Endothelial cell of umbilical vein (primary cell): ENCODE results near the gene TENM4. TPM values are rescaled to one million over a fixed set of nuclear protein-coding genes. Genes with fewer than 3 reads are reported as not detected.

Source experiments
- BruUV-seq: library from RNA; stranded (reverse); fragments of 400-500 nt; replicated peaks from 2 replicates; lab custom pipeline; 2021; lab: Mats Ljungman, UMichigan
- CTCF ChIA-PET: fragments of 300-600, 350-600 bp; sonication (Branson Sonifier 250); formaldehyde crosslinking; loops from one replicate; lab custom pipeline; 2021; ENCODE audit warnings: antibody characterized with exemption, inconsistent platforms; lab: Charles Lee
- POLR2A ChIA-PET: fragments of 300-600, 350-600 bp; sonication (Branson Sonifier 250); formaldehyde crosslinking; loops from one replicate; lab custom pipeline; 2021; ENCODE audit warnings: antibody characterized with exemption, inconsistent platforms; lab: Charles Lee
- DNase-seq: peaks from one replicate; pipeline ENCODE4 v3.0.0-alpha.2; 2011; ENCODE audit warnings: low read depth, low spot score
- FAIRE-seq: peaks from 2 replicates; lab custom pipeline; 2011; peaks lifted over from hg19 to GRCh38; lab: Jason Lieb, UNC
- H2AFZ ChIP-seq: 2 replicates; pipeline ENCODE4 v1.6.0; 2012; ENCODE audit warnings: low read depth, low read length, control low read depth, inconsistent platforms
- H3K27ac ChIP-seq: 2 replicates; pipeline ENCODE4 v1.5.1; 2011; ENCODE audit warnings: low read depth, mild to moderate bottlenecking, control low read depth, low read length, moderate library complexity; ENCODE audit not compliant: insufficient read depth
- H3K27me3 ChIP-seq, 2 experiments: 2 replicates each; pipeline versions ENCODE4 v1.6.0 to v1.6.1; 2011; ENCODE audit warnings: low read length in 2 of 2, mixed read lengths in 1 of 2; ENCODE audit not compliant: control insufficient read depth in 2 of 2, insufficient read depth in 2 of 2
- H3K36me3 ChIP-seq, 2 experiments: 2 replicates in 1 of 2; 3 replicates in 1 of 2; pipeline ENCODE4 v1.5.1; 2011; ENCODE audit warnings: low read length in 2 of 2, mild to moderate bottlenecking in 1 of 2, moderate library complexity in 1 of 2; ENCODE audit not compliant: control insufficient read depth in 2 of 2, insufficient read depth in 2 of 2; ENCODE audit errors: extremely low read depth in 1 of 2
- H3K4me1 ChIP-seq: 3 replicates; pipeline ENCODE4 v1.5.1; 2011; ENCODE audit warnings: mild to moderate bottlenecking, low read length; ENCODE audit not compliant: control insufficient read depth, insufficient read depth; ENCODE audit errors: extremely low read depth
- H3K4me2 ChIP-seq: 2 replicates; pipeline ENCODE4 v1.6.1; 2011; ENCODE audit warnings: low read length, control low read depth, mixed read lengths; ENCODE audit not compliant: insufficient read depth
- H3K4me3 ChIP-seq, 3 experiments: fragments of 200-600 bp in 1 of 3; sonication (generic), shearing (Covaris generic) in 1 of 3; replicated peaks in 1 of 3; 2 replicates each; pipeline ENCODE4 v1.5.1; 2011 to 2016; ENCODE audit warnings: control low read depth in 3 of 3, low read length in 3 of 3, mild to moderate bottlenecking in 2 of 3, inconsistent platforms in 1 of 3, low read depth in 1 of 3, moderate library complexity in 1 of 3; ENCODE audit not compliant: insufficient read depth in 1 of 3
- H3K79me2 ChIP-seq: 2 replicates; pipeline ENCODE4 v1.6.0; 2012; ENCODE audit warnings: low read length, inconsistent platforms; ENCODE audit not compliant: control insufficient read depth, insufficient read depth
- H3K9ac ChIP-seq: replicated peaks from 2 replicates; pipeline ENCODE3; 2011; ENCODE audit warnings: low read length, control low read depth; ENCODE audit not compliant: insufficient read depth; ENCODE audit errors: extremely low read depth
- H3K9me1 ChIP-seq: replicated peaks from 3 replicates; pipeline ENCODE4 v1.6.0; 2011; ENCODE audit warnings: mild to moderate bottlenecking, low read length; ENCODE audit not compliant: control insufficient read depth, insufficient read depth; ENCODE audit errors: extremely low read depth
- H3K9me3 ChIP-seq: replicated peaks from 2 replicates; pipeline ENCODE4 v1.5.1; 2012; ENCODE audit warnings: low read length, inconsistent platforms; ENCODE audit not compliant: control insufficient read depth, insufficient read depth
- H4K20me1 ChIP-seq: replicated peaks from 2 replicates; pipeline ENCODE3; 2011; ENCODE audit warnings: mild to moderate bottlenecking, low read length; ENCODE audit not compliant: control insufficient read depth, insufficient read depth; ENCODE audit errors: extremely low read depth
- CTCF ChIP-seq, 2 donors: IDR thresholded peaks; 1 replicate in 1 of 2; 2 replicates in 1 of 2; pipeline ENCODE4 v1.5.1; 2011; ENCODE audit warnings: low read length in 2 of 2, mild to moderate bottlenecking in 2 of 2, moderate library complexity in 2 of 2, control low read depth in 1 of 2, inconsistent platforms in 1 of 2, low read depth in 1 of 2; ENCODE audit not compliant: insufficient read depth in 1 of 2; ENCODE audit errors: extremely low read depth in 1 of 2
- EZH2 ChIP-seq: IDR thresholded peaks from 2 replicates; pipeline ENCODE4 v1.6.1; 2012; ENCODE audit warnings: borderline replicate concordance, low read depth, mild to moderate bottlenecking, moderate library complexity, low read length, inconsistent platforms; ENCODE audit not compliant: severe bottlenecking
- FOS ChIP-seq: IDR thresholded peaks from 2 replicates; pipeline ENCODE4 v1.6.1; 2011; ENCODE audit warnings: mild to moderate bottlenecking, low read length, moderate library complexity, borderline replicate concordance; ENCODE audit not compliant: insufficient read depth
- GATA2 ChIP-seq: IDR thresholded peaks from 2 replicates; pipeline ENCODE4 v1.7.0; 2011; ENCODE audit warnings: low read depth, mild to moderate bottlenecking, moderate library complexity, mixed read lengths, low read length; ENCODE audit not compliant: insufficient read length, insufficient read depth
- JUN ChIP-seq: IDR thresholded peaks from 2 replicates; pipeline ENCODE4 v1.6.1; 2011; ENCODE audit warnings: borderline replicate concordance, low read depth; ENCODE audit not compliant: insufficient read length, insufficient read depth
- MAX ChIP-seq: IDR thresholded peaks from 2 replicates; pipeline ENCODE4 v1.6.1; 2011; ENCODE audit not compliant: insufficient read depth, insufficient read length
- MYC ChIP-seq: IDR thresholded peaks from one replicate; pipeline ENCODE4 v1.6.1; 2011; ENCODE audit warnings: mild to moderate bottlenecking, low read depth, low read length
- POLR2A ChIP-seq: IDR thresholded peaks from 2 replicates; pipeline ENCODE4 v1.6.1; 2012; ENCODE audit warnings: low read depth, mild to moderate bottlenecking, control low read depth, low read length
- POLR2AphosphoS5 ChIP-seq: IDR thresholded peaks from 2 replicates; pipeline ENCODE4 v1.6.1; 2012; ENCODE audit warnings: low read depth, mild to moderate bottlenecking, control low read depth, low read length, moderate library complexity; ENCODE audit not compliant: insufficient read depth
- dilution Hi-C: fragments of 300-500 bp; cut with MboI; formaldehyde crosslinking; loops from one replicate; pipeline ENCODE4 v1.15.0; 2019; ENCODE audit warnings: low sequenced_read_pairs; ENCODE audit not compliant: extremely low pct_ligation_motif_present
- intact Hi-C: fragments of 100-400 bp; cut with micrococcal nuclease; formaldehyde crosslinking; loops from one replicate; pipeline ENCODE4 v1.10.0; 2022
- polyA plus RNA-seq, 4 experiments: library from polyadenylated mRNA; depleted of rRNA in 3 of 4; stranded (reverse) in 3 of 4; unstranded in 1 of 4; fragments of >200 nt; gene quantifications; 2 replicates each; pipeline versions ENCODE4 v1.2.1 to v1.2.3, GENCODE V29; 2011 to 2012; ENCODE audit warnings: missing spikeins in 1 of 4
- total RNA-seq: library from RNA; stranded (reverse); gene quantifications from 2 replicates; pipeline ENCODE4 v1.2.3, GENCODE V29; 2021

Gene TENM4
- total and polyA plus RNA-seq, 2 donors (not counting 3 experiments of a cell fraction or from before 2014, with no cell fraction given) = 0.06 to 0.27 TPM

- no peaks in the 10 kb centered on the region for H3K36me3 ChIP-seq
- no peaks in the 10 kb centered on the region for H3K4me1 ChIP-seq
- no peak overlapping the region for H3K4me3 ChIP-seq
- H4K20me1 ChIP-seq = no peaks in the 10 kb centered on the region
- no peak overlapping the region for H3K27ac ChIP-seq
- H3K9ac ChIP-seq = no peak overlapping the region
- CTCF ChIA-PET = no interaction called here
- H3K79me2 ChIP-seq = no peaks in the 10 kb centered on the region
- H3K9me1 ChIP-seq = no peaks in the 10 kb centered on the region
- TF ChIP-seq JUN (no peak), MYC (no peak), POLR2AphosphoS5 (no peak), POLR2A (no peak), EZH2 (no peak), CTCF (IDR thresholded peaks at IDR 0.05; ENCODE audit: extremely low read depth in 1 of 2, insufficient read depth in 1 of 2, low read depth in 1 of 2, low read length in 2 of 2) (no peak), GATA2 (no peak), MAX (no peak), FOS (no peak)
- intact Hi-C loops = no loop called here
- no peaks in the 10 kb centered on the region for H3K27me3 ChIP-seq
- H3K4me2 ChIP-seq = no peak overlapping the region
- no peaks in the 10 kb centered on the region for H3K9me3 ChIP-seq
- FAIRE-seq (no peak), DNase-seq (no peak)
- no peak overlapping the region for H2AFZ ChIP-seq
- no TSS peak for BruUV-seq
- POLR2A ChIA-PET = no interaction called here
- dilution Hi-C loops = no loop called here
Observed at GRCh38 chr11:79189055-79189454, 251.8 kb downstream of the TENM4 start.
